Kidney epithelial cell (primary cell): Measurements from ENCODE around the gene PCDHGA4. TPM values are rescaled to one million over a fixed set of nuclear protein-coding genes. Genes with fewer than 3 reads are reported as not detected.

ENCODE experiments used
- DNase-seq: peaks from one replicate; pipeline ENCODE4 v3.0.0-alpha.2; 2010; ENCODE audit warnings: low read depth
- H3K27me3 ChIP-seq: 2 replicates; pipeline ENCODE4 v1.6.0; 2011; ENCODE audit warnings: low read length; ENCODE audit not compliant: control insufficient read depth, insufficient read depth
- H3K36me3 ChIP-seq: 2 replicates; pipeline ENCODE4 v1.5.1; 2011; ENCODE audit warnings: low read length; ENCODE audit not compliant: control insufficient read depth, insufficient read depth
- H3K4me3 ChIP-seq: 2 replicates; pipeline ENCODE4 v1.5.1; 2011; ENCODE audit warnings: low read depth, mild to moderate bottlenecking, control low read depth, low read length
- total RNA-seq: library from RNA; depleted of rRNA; stranded (reverse); fragments of >200 nt; gene quantifications from 2 replicates; pipeline ENCODE4 v1.2.3, GENCODE V29; 2015
- TF ChIP-seq, protein P1 (sequence below): IDR thresholded peaks from 2 replicates; pipeline ENCODE4 v1.5.1; 2011; ENCODE audit warnings: mild to moderate bottlenecking, moderate library complexity, low read length, control low read depth, inconsistent platforms; ENCODE audit not compliant: insufficient read depth, poor library complexity, severe bottlenecking

Gene PCDHGA4
- total RNA-seq, 1 donor from 2014 or later = 3.6 TPM

DNA sequence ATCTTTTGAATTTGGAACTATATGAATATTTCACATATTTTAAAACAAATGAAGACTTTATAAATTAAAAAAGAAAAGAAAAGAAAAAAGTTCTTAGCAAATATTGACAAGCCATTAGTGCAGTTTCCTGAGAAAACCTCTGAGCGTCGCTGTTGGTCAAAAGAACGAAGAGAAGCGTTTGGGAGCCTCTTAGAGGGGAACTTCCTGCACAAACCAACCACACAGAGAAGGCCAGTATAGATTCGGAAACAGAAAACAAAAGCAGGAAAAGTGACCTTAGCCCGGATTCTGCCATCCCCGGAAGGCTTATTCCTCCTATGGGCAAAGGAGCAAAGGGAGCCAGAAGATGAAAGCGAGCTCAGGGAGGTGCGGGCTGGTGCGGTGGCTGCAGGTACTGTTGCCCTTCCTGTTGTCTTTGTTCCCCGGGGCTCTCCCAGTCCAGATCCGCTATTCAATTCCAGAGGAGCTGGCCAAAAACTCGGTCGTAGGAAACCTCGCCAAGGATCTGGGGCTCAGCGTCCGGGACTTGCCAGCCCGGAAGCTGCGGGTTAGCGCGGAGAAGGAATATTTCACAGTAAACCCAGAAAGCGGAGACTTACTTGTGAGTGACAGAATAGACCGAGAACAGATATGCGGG, 5.1 kb downstream of the PCDHGA4 start, which contains the start of gene PCDHGB2:
Gene PCDHGB2 (plus strand): TSS at position 205 of the 637 bp plus-strand sequence. CDS start 142 bp downstream, at position 347.
- no peak for DNase-seq

DNA sequence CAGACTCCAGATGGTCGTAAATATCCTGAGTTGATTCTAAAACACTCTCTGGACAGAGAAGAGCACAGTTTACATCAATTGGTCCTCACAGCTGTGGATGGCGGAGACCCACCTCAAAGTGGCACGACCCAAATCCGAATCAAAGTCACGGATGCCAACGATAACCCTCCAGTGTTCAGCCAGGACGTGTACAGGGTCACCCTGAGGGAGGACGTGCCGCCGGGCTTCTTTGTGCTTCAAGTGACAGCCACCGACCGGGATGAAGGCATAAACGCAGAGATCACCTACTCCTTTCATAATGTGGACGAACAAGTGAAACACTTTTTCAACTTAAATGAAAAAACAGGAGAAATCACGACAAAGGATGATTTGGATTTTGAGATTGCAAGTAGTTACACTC, 5.9 kb downstream of the PCDHGA4 start:
- TF ChIP-seq, protein P1, sequence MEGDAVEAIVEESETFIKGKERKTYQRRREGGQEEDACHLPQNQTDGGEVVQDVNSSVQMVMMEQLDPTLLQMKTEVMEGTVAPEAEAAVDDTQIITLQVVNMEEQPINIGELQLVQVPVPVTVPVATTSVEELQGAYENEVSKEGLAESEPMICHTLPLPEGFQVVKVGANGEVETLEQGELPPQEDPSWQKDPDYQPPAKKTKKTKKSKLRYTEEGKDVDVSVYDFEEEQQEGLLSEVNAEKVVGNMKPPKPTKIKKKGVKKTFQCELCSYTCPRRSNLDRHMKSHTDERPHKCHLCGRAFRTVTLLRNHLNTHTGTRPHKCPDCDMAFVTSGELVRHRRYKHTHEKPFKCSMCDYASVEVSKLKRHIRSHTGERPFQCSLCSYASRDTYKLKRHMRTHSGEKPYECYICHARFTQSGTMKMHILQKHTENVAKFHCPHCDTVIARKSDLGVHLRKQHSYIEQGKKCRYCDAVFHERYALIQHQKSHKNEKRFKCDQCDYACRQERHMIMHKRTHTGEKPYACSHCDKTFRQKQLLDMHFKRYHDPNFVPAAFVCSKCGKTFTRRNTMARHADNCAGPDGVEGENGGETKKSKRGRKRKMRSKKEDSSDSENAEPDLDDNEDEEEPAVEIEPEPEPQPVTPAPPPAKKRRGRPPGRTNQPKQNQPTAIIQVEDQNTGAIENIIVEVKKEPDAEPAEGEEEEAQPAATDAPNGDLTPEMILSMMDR = no peak
- Histone ChIP-seq H3K4me3 (no peak overlapping the region), H3K36me3 (no peaks in the 10 kb centered on the region), H3K27me3 (peaks cover 27% of the 10 kb centered on the region)
- no peak for DNase-seq

More for the DNA sequence above, 5.1 kb downstream of the PCDHGA4 start, which contains the start of gene PCDHGB2:
- Histone ChIP-seq H3K27me3 (peaks cover 22% of the 10 kb centered on the region), H3K4me3 (peak within 1 kb of the TSS; percentile 6), H3K36me3 (no peaks in the 10 kb centered on the region)
- TF ChIP-seq, protein P1 = peak; percentile 21

DNA sequence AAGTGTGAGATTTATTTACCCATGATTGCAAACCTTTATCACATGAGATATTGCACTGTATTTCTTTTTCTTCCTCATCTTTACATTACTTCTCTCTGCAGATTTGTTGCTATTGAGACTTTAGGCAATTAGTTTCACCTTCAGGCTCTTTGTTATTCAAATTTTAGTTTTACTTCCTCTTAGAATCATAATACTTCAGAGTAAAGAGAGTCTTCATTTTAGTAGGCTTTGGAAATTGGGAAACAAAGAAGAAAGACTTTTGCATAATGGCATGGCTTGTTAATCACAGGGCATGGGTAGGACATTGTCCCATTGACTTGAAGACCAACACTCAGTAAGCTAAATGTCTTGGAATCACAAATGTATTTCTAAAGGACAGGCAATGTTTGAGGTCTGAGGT, 7.9 kb downstream of the PCDHGA4 start:
- DNase-seq = no peak
- no peaks in the 10 kb centered on the region for H3K36me3 ChIP-seq
- TF ChIP-seq, protein P1 = no peak
- H3K27me3 ChIP-seq = peaks cover 34% of the 10 kb centered on the region
- no peak overlapping the region for H3K4me3 ChIP-seq

DNA sequence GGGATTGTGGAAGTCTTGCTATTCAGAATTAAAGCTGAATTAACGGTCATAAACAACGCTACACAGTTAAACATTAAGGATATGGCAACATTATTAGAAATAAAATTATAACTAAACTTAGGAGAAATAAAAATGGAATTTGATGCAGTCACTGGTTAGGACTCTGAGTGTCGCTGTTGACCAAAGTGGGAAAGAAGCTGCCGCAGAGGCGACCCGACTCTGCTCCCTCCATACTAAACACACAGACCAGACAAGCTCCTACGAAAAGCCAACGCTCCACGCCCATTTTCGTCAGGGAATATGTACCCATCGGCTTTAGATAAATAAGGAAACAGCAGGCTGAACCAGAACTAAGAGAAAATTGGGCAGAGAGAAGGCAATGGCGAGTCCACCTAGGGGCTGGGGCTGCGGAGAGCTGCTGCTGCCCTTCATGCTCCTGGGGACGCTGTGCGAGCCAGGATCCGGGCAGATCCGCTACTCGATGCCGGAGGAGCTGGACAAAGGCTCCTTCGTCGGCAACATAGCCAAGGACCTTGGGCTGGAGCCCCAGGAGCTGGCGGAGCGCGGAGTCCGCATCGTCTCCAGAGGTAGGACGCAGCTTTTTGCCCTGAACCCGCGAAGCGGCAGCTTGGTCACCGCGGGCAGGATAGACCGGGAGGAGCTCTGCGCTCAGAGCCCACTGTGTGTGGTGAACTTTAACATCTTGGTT, 9.3 kb downstream of the PCDHGA4 start, which contains the start of gene PCDHGA5:
Gene PCDHGA5 (plus strand): TSS at position 211 of the 709 bp plus-strand sequence. CDS start 169 bp downstream, at position 380.
- Histone ChIP-seq H3K36me3 (no peaks in the 10 kb centered on the region), H3K4me3 (no peak within 1 kb of the TSS), H3K27me3 (peaks cover 34% of the 10 kb centered on the region)
- no peak for DNase-seq
- TF ChIP-seq, protein P1 = no peak

DNA sequence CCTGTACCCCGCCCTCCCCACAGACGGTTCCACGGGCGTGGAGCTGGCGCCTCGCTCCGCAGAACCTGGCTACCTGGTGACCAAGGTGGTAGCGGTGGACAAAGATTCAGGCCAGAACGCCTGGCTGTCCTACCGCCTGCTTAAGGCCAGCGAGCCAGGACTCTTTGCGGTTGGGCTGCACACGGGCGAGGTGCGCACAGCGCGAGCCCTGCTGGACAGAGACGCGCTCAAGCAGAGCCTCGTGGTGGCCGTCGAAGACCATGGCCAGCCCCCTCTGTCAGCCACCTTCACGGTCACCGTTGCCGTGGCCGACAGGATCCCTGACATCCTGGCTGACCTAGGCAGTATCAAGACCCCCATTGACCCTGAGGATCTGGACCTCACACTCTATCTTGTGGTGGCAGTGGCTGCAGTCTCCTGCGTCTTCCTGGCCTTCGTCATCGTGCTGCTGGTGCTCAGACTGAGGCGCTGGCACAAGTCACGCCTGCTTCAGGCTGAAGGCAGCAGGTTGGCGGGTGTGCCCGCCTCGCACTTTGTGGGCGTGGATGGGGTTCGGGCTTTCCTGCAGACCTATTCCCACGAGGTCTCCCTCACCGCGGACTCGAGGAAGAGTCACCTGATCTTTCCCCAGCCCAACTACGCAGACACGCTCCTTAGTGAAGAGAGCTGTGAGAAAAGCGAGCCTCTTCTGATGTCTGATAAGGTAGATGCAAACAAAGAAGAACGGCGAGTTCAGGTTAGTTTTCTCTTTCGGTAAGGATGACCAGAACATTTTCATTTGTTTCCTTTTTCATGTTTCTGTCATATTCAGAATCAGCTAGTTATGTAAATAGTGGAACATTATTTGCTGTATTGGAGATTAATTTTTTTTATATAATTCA, 11.4 kb downstream of the PCDHGA4 start:
- Histone ChIP-seq H3K36me3 (no peaks in the 10 kb centered on the region), H3K27me3 (peaks cover 36% of the 10 kb centered on the region), H3K4me3 (no peak overlapping the region)
- TF ChIP-seq, protein P1 = no peak
- DNase-seq = no peak
